GM18502 (cell line): Measurements from ENCODE around the gene FURIN.
"Not testable (repeated sequence)": the region's sequence is repeated elsewhere in the genome, so short reads cannot be mapped to it uniquely, and the experiment has no call there.

ENCODE experiments used
- ATAC-seq: cut with Tn5 transposase; IDR thresholded peaks from one replicate; pipeline ENCODE4 v1.9.1; 2021; ENCODE audit warnings: mild to moderate bottlenecking; ENCODE audit not compliant: unreplicated experiment, poor library complexity

Gene FURIN

DNA sequence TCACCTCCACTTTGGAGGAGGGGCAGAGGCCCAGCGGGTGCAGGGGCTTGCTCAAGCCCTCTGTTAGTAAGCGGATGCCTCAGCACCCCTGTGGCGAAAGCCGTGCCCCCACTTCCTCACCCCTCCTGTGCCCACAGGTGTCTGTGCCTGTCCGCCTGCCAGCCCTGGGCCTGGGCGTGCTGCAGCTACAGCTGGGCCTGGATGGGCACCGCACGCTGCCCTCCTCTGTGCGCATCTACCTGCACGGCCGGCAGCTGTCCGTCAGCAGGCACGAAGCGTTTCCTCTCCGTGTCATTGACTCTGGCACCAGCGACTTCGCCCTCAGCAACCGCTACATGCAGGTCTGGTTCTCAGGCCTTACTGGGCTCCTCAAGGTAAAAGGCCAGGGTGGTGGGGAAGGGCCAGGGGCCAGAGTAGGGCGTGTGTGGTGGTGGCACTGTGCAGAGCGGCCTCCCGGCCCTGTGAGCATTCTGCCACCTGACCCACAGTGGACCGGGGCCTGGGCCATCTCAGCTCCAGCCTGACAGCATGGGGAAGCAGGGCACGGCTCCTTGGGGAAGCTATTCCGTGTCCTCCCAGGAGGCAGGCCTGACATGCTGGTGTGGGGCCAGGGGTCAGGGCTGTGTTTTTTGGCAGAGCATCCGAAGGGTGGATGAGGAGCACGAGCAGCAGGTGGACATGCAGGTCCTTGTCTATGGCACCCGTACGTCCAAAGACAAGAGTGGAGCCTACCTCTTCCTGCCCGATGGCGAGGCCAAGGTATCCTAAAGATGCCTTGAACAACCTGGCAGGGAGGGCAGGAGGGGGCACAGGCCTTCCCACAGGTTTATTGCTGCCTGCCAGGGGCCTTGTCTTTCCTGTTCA, 43.8 kb downstream of the FURIN start:
- no peak for ATAC-seq

- ATAC-seq = no peak
Observed at GRCh38 chr15:90912770-90913075, 44.3 kb downstream of the FURIN start.

- no peak for ATAC-seq
Observed at GRCh38 chr15:90913398-90913944, 45.1 kb downstream of the FURIN start.

DNA sequence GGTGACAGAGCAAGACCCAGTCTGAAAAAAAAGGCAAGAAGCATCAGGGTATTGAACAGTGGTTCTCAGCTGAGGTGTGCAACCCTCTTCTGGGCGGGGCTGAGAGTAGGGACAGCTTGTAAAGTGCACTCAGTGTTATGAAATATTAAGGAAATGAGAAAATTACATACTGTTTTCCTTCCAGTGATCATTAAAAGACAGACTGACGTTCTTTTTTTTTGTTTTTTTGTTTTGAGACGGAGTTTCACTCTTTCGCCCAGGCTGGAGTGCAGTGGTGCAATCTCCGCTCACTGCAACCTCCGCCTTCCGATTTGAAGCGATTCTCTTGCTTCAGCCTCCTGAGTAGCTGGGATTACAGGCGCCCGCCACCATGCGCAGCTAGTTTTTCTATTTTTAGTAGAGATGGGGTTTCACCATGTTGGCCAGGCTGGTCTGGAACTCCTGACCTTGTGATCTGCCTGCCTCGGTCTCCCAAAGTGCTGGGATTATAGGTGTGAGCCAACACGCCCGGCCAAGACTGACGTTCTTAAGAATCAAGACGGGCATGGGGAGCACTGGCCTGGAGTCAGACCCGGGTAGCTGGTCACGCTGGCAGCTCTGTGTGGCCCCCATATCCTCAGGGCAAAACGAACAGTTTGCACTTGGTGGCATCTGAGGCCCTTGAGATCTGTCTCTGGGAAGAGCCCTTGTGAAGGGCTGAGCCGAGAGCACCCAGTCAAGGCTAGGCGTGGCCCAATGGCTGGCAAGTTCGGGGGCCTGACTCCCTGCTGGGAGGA, 46.1 kb downstream of the FURIN start:
- ATAC-seq = no peak

DNA sequence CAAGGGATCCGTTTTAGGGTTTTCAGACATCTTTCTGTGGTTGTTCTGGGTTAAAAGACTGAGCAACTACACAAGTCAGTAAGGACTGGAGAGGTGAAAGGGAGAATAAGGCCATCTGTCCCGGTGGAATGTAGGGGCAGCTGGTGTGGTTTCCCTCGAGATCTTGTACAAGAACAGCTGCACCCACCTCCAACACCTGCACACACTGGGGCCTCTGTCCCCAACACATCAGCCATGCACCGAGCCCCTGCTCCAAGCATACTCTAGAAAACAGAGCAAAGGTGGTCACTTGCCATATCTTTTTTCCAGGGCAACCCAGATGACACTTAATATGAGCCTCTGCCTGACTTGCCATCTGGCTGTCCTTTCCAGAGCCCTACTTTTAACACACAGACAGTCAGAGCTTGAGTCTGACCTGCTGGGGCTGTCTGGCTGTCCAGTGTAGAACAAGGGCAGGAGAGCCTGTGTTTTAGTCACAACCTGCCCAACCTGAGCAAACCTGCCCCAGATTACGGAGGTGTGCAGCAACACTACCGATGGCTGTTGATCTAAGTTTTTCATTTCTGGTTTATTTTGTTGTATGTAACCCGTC, 46.9 kb downstream of the FURIN start:
- no peak for ATAC-seq

DNA sequence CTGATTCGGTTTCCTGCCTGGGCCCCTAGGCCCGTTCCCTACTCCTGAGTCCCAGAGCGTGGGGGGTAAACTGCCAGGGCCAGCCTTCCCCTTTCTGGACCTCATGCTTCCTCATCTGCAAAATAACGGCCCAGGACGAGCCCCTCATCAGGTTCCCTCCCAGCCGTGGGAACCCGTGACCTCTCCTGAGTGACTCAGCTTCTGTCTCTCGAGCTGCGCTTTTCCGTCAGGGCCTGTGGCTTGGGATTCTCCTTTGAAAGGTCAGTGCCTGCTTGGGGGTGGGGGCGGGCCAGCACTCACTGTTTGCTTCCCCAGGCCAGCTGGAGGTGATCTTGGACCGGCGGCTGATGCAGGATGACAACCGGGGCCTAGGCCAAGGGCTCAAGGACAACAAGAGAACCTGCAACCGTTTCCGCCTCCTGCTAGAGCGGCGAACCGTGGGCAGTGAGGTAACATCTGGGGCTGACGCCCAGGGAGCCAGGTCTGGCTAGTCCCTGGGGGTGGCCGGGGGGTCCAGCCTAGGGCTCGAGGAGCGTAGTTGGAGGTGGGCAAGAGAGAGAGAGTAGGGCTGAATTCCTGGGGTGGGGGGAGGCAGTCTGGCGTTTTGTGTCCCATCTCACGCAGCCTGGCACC, 47.5 kb downstream of the FURIN start:
- ATAC-seq = no peak

GRCh38 chr15:90916461-90916860, 48.1 kb downstream of the FURIN start:
- no peak for ATAC-seq

DNA sequence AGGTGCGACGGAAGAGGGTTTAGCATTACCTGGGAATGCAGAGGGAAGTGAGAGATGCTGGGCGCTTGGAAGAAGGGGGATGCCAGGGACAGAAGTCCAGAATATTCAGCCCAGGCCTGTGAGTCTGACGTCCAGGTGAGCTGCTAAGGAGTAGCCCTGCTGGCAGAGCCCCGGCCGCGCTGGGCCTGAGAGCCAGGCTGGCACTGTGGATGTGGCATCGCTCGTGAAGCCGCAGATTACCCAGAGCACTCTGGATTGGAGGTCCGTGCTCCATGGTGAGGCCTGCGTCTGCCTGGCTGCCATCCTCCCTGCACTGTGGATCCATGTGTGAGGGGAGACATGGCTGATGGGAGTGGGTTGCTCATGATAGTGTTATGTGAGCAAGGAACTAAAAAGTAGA, 49.2 kb downstream of the FURIN start:
- ATAC-seq = no peak

DNA sequence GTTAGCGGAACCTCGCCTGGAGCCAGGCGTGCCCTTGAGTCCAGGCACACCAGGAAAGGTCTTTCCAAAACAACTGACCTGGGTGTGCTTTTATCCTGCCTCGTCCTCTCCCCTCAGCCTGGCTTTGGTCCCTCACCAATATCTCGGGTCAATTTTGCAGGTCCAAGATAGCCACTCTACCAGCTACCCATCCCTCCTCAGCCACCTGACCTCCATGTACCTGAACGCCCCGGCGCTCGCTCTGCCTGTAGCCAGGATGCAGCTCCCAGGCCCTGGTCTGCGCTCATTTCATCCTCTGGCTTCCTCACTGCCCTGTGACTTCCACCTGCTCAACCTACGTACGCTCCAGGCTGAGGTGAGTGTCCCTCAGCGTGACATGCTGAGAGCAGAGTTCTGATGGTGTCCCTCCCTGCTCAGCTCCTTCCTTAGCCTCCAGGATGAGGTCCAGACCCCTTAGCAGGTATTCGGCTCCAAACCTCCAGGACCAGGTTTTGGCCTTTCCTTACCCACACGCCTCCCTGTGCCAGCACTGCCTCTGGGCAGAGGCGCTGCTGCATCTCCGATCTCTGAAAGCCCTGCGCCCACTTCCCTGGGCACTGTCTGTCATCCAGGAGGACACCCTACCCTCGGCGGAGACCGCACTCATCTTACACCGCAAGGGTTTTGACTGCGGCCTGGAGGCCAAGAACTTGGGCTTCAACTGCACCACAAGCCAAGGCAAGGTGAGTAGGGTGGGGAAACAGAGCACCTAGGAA, 49.8 kb downstream of the FURIN start:
- ATAC-seq = no peak

DNA sequence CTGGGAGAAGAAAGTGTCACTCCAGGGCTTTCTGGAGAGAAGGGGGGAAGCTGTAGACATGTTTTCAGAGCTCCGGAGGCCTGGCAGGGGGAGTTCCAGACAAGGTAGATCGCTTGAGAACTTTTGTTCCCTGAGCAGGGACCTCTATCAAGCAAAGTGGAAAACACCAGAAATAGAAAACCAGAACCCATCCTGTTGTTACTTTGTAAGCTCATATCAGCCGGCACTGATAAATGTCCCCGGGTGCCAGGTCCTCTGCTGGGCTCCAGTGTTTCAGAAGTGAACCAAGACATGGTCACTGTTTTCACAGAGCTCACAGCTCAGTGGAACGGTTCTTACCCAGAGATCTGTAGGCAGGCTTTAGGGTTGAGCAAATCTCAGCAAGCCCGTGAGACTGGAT, 50.4 kb downstream of the FURIN start:
- no peak for ATAC-seq

DNA sequence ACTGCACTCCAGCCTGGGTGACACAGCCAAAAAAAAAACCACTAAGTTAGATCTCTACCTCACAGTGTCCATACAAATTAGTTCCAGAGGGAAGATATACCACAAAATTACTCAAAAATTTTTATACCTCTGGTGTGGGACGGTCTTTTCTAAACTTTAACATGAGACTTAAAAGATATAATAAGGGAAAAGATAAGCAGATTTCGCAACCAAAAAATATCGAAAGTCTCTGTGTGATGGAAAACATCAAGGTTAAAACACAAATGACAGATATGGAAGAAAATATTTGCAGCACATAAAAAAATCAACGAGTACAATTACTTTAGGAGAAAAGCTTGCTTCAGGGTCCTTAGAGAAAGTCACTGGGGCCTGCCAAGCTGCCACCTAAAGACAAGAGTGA, 53.5 kb downstream of the FURIN start:
- no peak for ATAC-seq

DNA sequence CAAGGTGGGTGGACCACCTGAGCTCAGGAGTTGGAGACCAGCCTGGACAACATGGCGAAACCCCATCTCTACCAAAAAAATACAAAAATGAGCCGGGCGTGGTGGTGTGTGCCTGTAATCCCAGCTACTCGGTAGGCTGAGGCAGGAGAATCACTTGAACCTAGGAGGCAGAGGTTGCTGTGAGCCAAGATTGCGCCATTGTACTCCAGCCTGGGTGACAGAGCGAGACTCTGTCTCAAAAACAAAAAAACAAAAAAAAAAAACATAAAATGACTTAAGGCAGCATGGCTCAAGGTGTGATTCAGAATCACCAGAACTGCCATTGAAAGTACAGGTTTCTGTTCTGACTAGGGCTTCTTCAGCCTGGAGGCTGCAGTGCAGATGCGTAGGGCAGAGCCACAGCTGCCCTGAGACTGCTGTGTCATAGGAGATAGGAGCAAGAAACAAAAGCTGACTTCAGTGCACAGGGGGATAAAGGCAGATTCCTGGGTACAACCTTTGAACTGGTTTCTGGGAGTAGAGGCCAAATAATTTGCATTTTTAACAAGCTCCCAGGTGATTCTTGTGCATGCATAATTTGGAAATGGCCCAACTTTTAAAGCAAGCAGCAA, 54.4 kb downstream of the FURIN start:
- peak; percentile 86 for ATAC-seq

DNA sequence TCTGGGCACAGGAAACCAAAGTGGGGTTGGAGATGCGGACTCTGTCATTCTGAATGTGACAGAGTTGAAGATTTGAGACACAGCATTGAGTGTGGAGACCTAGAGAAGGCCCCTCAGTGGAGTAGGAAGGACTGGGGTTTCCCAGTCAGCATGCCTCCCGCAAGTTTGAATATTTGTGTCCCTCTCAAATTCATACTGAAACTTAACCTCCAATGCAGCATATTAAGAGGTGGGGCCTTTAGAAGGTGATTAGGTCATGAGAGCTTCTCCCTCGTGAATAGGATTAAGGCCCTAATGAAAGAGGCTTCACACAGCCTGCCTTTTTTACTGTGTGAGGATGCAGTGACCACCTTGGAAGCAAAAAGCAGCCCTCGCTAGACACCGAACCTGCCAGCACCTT, 56.0 kb downstream of the FURIN start:
- peak; percentile 69 for ATAC-seq

DNA sequence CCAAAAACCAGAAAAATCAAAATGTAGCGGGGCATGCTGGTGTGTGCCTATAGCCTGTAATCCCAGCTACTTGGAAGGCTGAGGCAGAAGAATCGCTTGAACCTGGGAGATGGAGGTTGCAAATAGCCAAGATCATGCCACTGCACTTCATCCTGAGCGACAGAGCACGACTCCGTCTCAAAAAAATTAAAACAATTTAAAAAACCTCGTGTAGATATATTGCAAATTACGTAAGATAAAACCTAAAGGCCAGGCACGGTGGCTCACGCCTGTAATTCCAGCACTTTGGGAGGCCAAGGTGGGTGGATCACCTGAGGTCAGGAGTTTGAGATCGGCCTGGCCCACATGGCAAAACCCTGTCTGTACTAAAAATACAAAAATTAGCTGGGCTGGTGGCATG, 58.4 kb downstream of the FURIN start:
- ATAC-seq = not testable (repeated sequence)

DNA sequence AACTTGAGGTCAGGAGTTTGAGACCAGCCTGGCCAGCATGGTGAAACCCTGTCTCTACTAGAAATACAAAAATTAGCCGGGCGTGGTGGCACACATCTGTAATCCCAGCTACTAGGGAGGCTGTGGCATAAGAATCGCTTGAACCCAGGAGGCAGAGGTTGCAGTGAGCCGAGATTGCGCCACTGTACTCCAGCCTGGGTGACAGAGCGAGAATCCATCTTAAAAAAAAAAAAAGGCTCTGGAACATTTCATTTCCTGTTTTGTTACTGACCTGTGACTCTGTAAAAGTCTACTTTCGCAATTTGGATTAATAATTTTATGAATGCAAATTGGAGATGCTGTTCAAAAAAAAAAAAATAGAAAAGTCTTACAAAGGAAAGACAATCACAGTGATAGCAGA, 59.7 kb downstream of the FURIN start:
- ATAC-seq = not testable (repeated sequence)

DNA sequence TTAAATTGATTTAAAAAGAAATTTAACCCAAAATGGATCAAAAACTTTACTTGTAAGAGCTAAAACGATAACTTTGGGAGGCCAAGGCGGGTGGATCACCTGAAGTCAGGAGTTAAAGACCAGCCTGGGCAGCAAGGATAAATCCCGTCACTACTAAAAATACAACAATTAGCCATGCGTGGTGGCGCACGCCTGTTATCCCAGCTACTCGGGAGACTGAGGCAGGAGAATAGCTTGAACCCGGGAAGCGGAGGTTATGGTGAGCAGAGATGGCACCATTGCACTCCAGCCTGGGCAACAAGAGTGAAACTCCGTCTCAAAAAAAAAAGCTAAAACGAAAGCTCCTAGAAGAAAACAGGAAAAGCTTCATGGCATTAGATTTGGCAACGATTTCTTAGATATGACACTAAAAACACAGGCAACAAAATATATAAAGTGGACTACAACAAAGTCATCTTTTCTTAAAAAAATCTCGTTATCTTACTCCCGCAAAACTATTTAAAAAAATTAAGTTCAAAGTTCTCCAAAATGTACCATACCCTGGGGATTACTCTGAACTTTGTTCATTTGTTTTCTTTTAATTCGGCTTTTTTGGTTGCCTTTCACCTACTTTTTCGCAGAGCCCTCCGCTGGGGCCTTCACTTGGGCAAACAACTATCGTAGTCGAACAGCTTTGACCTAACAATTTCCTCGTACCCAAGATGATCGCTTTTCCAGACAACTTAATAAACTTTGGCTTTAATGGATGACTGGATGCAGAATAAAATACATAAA, 61.0 kb downstream of the FURIN start:
- no peak for ATAC-seq

DNA sequence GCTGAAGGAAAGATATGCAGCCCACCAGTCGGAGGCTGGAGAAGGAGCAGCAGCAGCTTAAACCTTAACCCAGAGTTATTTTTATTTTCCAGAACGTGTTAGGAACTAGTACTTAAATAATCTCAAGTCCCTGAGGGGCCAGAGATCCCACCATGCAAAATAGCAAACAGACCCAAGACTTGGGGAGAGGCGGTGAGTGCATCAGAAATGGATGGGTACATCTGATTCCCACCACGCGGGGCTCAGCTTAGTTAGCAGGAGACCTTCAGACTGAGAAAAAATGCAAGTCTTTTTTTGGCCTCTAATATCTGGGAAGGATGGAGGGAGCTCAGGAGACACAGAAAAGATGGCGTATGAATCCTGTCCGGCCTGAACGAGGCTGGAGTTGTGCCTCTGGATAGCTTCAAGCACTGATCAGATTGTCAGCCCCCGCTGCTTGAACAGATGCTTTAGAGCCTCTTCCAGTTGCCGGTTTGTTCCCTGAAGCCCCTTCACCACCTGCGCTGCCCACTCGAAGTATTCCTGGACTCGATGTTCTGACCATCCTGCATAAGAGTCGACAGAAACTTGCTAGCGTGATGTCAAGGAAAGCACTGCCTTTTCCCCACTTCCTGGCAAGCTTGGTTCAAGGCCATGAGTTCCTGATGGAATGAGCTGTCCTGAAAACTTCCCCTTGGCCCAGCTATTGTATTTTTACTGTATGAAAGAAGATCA, 62.6 kb downstream of the FURIN start:
- no peak for ATAC-seq

- ATAC-seq = no peak
Observed at GRCh38 chr15:90931575-90931827, 63.1 kb downstream of the FURIN start.
